ENCODE data around the gene HMGCS2. TPM values are rescaled to one million over a fixed set of nuclear protein-coding genes. Genes with fewer than 3 reads are reported as not detected.
"Not testable (repeated sequence)": the region's sequence is repeated elsewhere in the genome, so short reads cannot be mapped to it uniquely, and the experiment has no call there.

Gene HMGCS2
- total RNA-seq, 1 donor from 2014 or later, result 6.8 TPM

DNA sequence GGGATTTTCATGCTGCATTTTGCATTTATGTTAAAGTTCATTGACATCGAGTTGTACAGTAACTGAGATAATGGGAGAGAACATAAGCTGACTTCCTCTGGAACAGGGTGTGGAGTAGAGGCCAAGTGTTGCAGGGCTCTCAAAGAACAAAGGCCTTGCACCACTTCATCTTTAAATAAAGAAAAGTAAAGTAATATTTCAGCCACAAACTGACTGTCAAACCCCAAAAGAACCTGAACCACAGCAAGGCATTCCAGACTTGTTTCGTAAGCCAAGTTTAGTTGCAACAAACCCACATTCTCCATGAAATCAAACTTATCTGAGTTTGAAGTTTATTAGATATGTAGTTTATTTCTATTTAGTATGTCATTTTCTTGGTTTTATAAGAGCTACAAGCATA lies 19.1 kb upstream of the HMGCS2 start:
- Histone ChIP-seq H3K27ac (no peak overlapping the region), H3K9me3 (no peaks in the 10 kb centered on the region), H3K4me1 (no peaks in the 10 kb centered on the region), H3K4me3 (no peak overlapping the region), H3K27me3 (no peaks in the 10 kb centered on the region), H3K36me3 (no peaks in the 10 kb centered on the region)
- DNase-seq (ENCODE audit: low spot score in 2 of 2), result no peak
- intact Hi-C loops (cut with DNase I), result no loop called here
- TF ChIP-seq, protein P1, sequence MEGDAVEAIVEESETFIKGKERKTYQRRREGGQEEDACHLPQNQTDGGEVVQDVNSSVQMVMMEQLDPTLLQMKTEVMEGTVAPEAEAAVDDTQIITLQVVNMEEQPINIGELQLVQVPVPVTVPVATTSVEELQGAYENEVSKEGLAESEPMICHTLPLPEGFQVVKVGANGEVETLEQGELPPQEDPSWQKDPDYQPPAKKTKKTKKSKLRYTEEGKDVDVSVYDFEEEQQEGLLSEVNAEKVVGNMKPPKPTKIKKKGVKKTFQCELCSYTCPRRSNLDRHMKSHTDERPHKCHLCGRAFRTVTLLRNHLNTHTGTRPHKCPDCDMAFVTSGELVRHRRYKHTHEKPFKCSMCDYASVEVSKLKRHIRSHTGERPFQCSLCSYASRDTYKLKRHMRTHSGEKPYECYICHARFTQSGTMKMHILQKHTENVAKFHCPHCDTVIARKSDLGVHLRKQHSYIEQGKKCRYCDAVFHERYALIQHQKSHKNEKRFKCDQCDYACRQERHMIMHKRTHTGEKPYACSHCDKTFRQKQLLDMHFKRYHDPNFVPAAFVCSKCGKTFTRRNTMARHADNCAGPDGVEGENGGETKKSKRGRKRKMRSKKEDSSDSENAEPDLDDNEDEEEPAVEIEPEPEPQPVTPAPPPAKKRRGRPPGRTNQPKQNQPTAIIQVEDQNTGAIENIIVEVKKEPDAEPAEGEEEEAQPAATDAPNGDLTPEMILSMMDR (IDR thresholded peaks at IDR 0.05), result no peak

DNA sequence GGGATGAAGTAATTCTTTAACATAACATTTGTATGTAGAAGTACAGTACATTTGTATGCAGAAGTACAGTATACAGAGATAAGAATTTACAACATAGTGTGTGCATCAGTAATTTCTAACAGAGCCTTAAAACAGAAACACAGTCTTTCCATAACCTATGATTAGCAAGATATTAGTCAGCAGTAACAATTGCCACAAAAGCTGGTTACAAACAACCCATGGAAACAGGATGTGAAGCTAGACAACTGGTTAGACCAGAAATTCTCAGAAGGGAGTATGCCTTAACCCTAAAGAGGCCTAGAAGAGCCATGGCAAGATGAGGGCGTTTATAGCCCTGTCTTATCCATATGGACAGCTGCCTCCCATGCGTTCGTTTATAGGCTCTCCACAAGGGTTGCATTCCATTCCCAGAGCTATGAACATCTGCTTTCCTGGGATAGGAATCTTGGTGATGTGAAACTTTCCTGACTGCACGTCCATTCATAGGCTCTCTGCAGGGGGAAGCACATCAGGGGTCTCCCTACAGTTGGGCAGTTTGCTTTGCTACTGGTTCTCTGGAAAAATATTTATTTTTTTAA lies 17.9 kb upstream of the HMGCS2 start:
- H3K9me3 ChIP-seq; H3K27ac ChIP-seq; H3K36me3 ChIP-seq; H3K4me3 ChIP-seq; H3K27me3 ChIP-seq; intact Hi-C loops (cut with DNase I); H3K4me1 ChIP-seq; DNase-seq (ENCODE audit: low spot score in 2 of 2): not testable (repeated sequence)

DNA sequence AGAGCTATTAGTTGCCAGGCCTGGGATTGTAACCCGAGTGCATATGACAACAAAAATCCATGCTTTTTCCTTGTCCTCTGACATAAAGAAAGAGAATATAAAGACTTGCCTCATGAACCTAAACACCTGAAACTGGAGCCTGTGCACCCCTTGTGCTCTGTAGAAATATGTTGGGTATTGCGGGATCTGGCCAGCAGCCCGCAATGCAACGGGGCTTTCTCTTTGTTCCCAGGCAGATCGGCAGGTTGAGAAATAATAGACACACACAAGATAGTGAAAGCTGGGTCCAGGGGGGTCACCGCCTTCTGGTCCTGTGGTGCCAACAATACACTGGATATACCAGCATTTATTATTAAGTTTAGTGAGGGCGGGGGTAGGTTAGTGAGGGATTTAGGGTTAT lies 17.3 kb upstream of the HMGCS2 start:
- H3K4me1 ChIP-seq; H3K27ac ChIP-seq; H3K27me3 ChIP-seq; DNase-seq (ENCODE audit: low spot score in 2 of 2); H3K4me3 ChIP-seq; intact Hi-C loops (cut with DNase I); H3K36me3 ChIP-seq; H3K9me3 ChIP-seq: not testable (repeated sequence)

DNA sequence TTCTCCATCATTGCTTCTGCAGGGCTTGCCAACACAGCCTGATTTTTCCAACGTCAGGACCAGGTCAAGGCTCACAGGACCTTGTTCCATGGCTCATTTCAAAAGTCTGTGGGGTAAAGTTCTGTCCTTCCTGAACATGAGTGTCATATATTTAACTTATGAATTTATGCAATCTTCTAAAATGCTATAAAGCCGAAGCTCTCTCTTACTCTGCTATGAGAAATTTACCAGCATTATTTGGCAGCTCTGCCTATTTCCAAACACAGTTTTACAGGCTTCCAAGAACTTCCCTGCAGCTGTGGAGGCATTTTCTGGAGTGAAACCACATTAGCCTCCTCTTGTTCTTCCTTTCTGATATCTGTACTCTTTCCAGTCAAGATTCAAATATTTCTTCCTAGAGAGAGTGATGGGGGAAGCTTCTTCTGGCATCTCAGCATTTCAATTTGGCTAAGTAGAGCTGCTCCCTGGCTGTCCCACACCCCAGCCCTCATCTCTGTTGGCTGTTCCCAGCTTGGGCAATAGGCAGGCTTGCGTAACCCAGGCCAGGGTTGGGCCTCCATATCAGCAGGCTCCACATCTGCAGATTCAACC lies 15.6 kb upstream of the HMGCS2 start:
- no peaks in the 10 kb centered on the region for H3K27me3 ChIP-seq
- DNase-seq (ENCODE audit: low spot score in 2 of 2), result peak in 1 of 2 donors; percentile 70

DNA sequence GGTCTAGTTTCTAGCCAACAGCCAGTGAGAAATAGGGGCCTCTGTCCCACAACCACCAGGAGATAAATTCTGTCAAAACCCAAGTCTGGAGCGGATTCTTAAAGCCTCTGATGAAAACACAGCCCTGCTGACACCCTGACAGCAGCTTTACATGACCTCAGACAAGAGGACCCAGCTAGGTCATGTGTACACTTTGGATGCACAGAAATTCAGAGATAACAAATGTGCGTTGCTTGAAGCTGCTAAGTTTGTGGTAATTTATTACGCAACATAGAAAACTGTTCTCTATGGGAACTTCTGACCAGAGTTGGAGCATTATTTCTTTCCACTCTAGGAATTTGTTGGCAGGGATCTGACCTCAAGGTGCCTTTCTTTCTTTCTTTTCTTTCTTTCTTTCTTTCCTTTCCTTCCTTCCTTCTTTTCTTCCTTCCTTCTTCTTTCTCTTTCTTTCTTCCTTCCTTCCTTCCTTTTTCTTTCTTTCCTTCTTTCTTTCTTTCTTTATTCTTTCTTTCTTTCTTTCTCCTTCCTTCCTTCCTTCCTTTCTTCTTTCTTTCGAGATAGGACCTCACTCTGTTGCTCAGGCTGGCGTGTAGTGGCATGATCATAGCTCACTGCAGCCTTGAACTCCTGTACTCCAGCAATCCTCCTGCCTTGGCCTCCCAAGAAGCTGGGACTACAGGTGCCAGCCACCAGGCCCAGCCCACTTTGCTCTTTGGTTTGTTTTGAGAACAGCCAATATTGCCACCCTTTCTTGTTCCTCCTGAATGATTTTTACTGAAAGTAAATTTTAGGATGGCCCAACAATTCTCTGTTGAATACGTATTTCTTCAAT lies 14.9 kb upstream of the HMGCS2 start:
- no peaks in the 10 kb centered on the region for H3K4me1 ChIP-seq
- no peak for DNase-seq (ENCODE audit: low spot score in 2 of 2)
- H3K4me3 ChIP-seq, result no peak overlapping the region
- H3K27me3 ChIP-seq, result no peaks in the 10 kb centered on the region
- TF ChIP-seq, protein P1 (IDR thresholded peaks at IDR 0.05), result no peak
- intact Hi-C loops (cut with DNase I), result no loop called here
- no peaks in the 10 kb centered on the region for H3K9me3 ChIP-seq
- no peak overlapping the region for H3K27ac ChIP-seq
- H3K36me3 ChIP-seq, result no peaks in the 10 kb centered on the region

More for the DNA sequence above, 15.6 kb upstream of the HMGCS2 start:
- Histone ChIP-seq H3K4me1 (no peaks in the 10 kb centered on the region), H3K4me3 (no peak overlapping the region), H3K9me3 (no peaks in the 10 kb centered on the region), H3K36me3 (no peaks in the 10 kb centered on the region), H3K27ac (no peak overlapping the region)
- TF ChIP-seq, protein P1 (IDR thresholded peaks at IDR 0.05), result no peak
- intact Hi-C loops (cut with DNase I), result no loop called here

DNA sequence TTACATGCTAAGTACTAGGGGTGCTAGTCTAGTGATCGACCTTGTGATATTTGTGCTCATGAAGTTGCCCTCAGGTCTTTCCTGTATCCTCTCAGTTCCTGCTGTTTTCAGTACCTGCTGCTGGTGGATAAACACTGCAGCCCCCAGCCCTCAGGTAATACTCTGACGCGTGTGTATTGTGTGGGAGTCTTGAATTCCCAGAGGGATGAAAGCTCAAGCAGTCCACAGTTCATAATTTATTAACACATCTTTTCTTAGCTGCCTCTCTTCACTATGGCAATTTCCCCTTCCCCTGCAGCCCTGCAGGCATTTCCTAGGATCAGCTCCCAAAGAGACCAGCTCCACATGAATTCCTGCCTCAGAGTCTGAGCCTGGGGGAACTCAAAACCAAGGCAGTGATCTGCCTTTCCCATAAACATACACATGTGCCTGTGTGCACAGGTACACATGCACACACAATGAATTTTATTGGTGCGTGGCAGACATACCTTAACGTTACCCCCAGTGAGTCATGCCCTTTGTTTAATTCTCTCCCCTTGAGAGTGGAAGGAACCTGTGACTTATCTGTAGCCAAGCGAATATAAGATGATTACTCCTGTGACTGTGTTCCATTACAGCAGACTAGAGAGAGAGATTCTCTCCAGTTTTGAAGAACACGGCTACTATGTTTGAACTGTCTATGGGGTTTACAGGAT lies 14.1 kb upstream of the HMGCS2 start:
- TF ChIP-seq, protein P1 (IDR thresholded peaks at IDR 0.05), result no peak
- Histone ChIP-seq H3K4me1 (no peaks in the 10 kb centered on the region), H3K27ac (no peak overlapping the region), H3K9me3 (no peaks in the 10 kb centered on the region), H3K27me3 (no peaks in the 10 kb centered on the region), H3K36me3 (no peaks in the 10 kb centered on the region), H3K4me3 (no peak overlapping the region)
- no peak for DNase-seq (ENCODE audit: low spot score in 2 of 2)
- intact Hi-C loops (cut with DNase I), result no loop called here
